HepG2 (cell line): Measurements from ENCODE around the gene OSTF1. TPM values are rescaled to one million over a fixed set of nuclear protein-coding genes. Genes with fewer than 3 reads are reported as not detected.

ENCODE experiments used
- ARHGAP35 ChIP-seq: sonication (generic); formaldehyde crosslinking; IDR thresholded peaks from 2 replicates; pipeline ENCODE4 v1.9.0; 2022; ENCODE audit warnings: mild to moderate bottlenecking, inconsistent platforms, moderate library complexity, missing genetic modification reagents, borderline replicate concordance
- CREB1 ChIP-seq, 2 experiments: fragments of 450-650 bp in 1 of 2; IDR thresholded peaks; 2 replicates each; pipeline ENCODE4 v1.6.1; 2016 to 2017; ENCODE audit warnings: control low read depth in 1 of 2, mild to moderate bottlenecking in 1 of 2, missing compliant biosample characterization in 1 of 2, missing genetic modification characterization in 1 of 2
- GATAD2A ChIP-seq: IDR thresholded peaks from 2 replicates; pipeline ENCODE4 v1.6.1; 2016
- HNRNPLL ChIP-seq: fragments of 200-400 bp; formaldehyde crosslinking; IDR thresholded peaks from 2 replicates; pipeline ENCODE4 v1.6.1; 2017; ENCODE audit warnings: mild to moderate bottlenecking, low read depth, low read length; ENCODE audit not compliant: poor library complexity, severe bottlenecking
- PHF21A ChIP-seq: sonication (generic); formaldehyde crosslinking; IDR thresholded peaks from 2 replicates; pipeline ENCODE4 v1.5.0; 2020; ENCODE audit warnings: mild to moderate bottlenecking, missing genetic modification reagents
- RERE ChIP-seq: IDR thresholded peaks from 2 replicates; pipeline ENCODE4 v1.6.1; 2016; ENCODE audit warnings: low read depth, missing genetic modification reagents, missing compliant biosample characterization
- REXO4 ChIP-seq: sonication (generic); formaldehyde crosslinking; IDR thresholded peaks from 2 replicates; pipeline ENCODE4 v1.8.0; 2022; ENCODE audit warnings: missing genetic modification reagents, mild to moderate bottlenecking, borderline replicate concordance
- SNAPC5 ChIP-seq: sonication (generic); formaldehyde crosslinking; IDR thresholded peaks from 2 replicates; pipeline ENCODE4 v1.8.1; 2023; ENCODE audit warnings: mild to moderate bottlenecking, missing genetic modification reagents, borderline replicate concordance
- TMF1 ChIP-seq: sonication (generic); formaldehyde crosslinking; IDR thresholded peaks from 2 replicates; pipeline ENCODE4 v1.8.1; 2022; ENCODE audit warnings: low read depth, missing genetic modification reagents
- ZBTB4 ChIP-seq: sonication (generic); formaldehyde crosslinking; IDR thresholded peaks from 2 replicates; pipeline ENCODE4 v1.4.0; 2020; ENCODE audit warnings: missing genetic modification reagents, mild to moderate bottlenecking, borderline replicate concordance
- ZNF10 ChIP-seq: sonication (generic); formaldehyde crosslinking; IDR thresholded peaks from 2 replicates; pipeline ENCODE4 v1.4.0; 2020; ENCODE audit warnings: mild to moderate bottlenecking, low read depth, missing genetic modification reagents, borderline replicate concordance
- ZNF12 ChIP-seq: sonication (generic); formaldehyde crosslinking; IDR thresholded peaks from 2 replicates; pipeline ENCODE4 v1.5.0; 2020; ENCODE audit warnings: missing genetic modification reagents
- ZNF18 ChIP-seq: sonication (generic); formaldehyde crosslinking; IDR thresholded peaks from 2 replicates; pipeline ENCODE4 v1.8.0; 2022; ENCODE audit warnings: mild to moderate bottlenecking, missing genetic modification reagents; ENCODE audit not compliant: insufficient replicate concordance
- ZNF570 ChIP-seq: sonication (generic); formaldehyde crosslinking; IDR thresholded peaks from 2 replicates; pipeline ENCODE4 v1.4.0; 2020; ENCODE audit warnings: mild to moderate bottlenecking, missing genetic modification reagents, borderline replicate concordance
- ZNF792 ChIP-seq: IDR thresholded peaks from 2 replicates; pipeline ENCODE4 v1.6.1; 2016
- polyA plus RNA-seq, 8 experiments: library from polyadenylated mRNA; depleted of rRNA in 3 of 8; stranded (reverse) in 7 of 8; unstranded in 1 of 8; fragments of >200 nt; fragmentation: Illumina TruSeq in 4 of 8; extraction: Trizol in 4 of 8; gene quantifications; 2 replicates each; pipeline versions ENCODE4 v1.2.1 to v1.2.3, GENCODE V29; 2011 to 2016; ENCODE audit warnings: low read depth in 4 of 8, missing spikeins in 1 of 8, mixed read lengths in 1 of 8; ENCODE audit not compliant: insufficient read depth in 1 of 8
- total RNA-seq, 5 experiments: library from RNA; depleted of rRNA; stranded (reverse); fragments of >200 nt; fragmentation: Illumina TruSeq; extraction: Trizol; gene quantifications; 2 replicates each; pipeline ENCODE4 v1.2.3, GENCODE V29; 2016; ENCODE audit warnings: low read depth in 1 of 5
- TF ChIP-seq, protein P1 (sequence below): sonication (generic); formaldehyde crosslinking; IDR thresholded peaks from 2 replicates; pipeline ENCODE4 v1.5.0; 2020; ENCODE audit warnings: missing genetic modification reagents

The OSTF1 gene
- total and polyA plus RNA-seq, 2 of the 13 experiments (the other 11 are each of a cell fraction or from before 2014, with no cell fraction given), result 16.8 to 39.0 TPM

- TF ChIP-seq RERE (CRISPR knock-in tag) (no peak), HNRNPLL (peak; percentile 96), ZNF18 (CRISPR knock-in tag) (peak; percentile 0), CREB1 (IDR thresholded peaks at IDR 0.05) (no peak; the same call in 1 of the 2 replicates), CREB1 (CRISPR knock-in tag; IDR thresholded peaks at IDR 0.05) (no peak), ZNF12 (CRISPR knock-in tag) (no peak), ARHGAP35 (CRISPR knock-in tag) (no peak), ZNF792 (CRISPR knock-in tag) (no peak), SNAPC5 (CRISPR knock-in tag) (no peak), PHF21A (CRISPR knock-in tag) (peak; percentile 81), ZNF10 (CRISPR knock-in tag) (no peak), TMF1 (CRISPR knock-in tag) (no peak), GATAD2A (CRISPR knock-in tag) (no peak), ZNF570 (CRISPR knock-in tag) (no peak), ZBTB4 (no peak), REXO4 (CRISPR knock-in tag) (no peak)
- TF ChIP-seq, protein P1, sequence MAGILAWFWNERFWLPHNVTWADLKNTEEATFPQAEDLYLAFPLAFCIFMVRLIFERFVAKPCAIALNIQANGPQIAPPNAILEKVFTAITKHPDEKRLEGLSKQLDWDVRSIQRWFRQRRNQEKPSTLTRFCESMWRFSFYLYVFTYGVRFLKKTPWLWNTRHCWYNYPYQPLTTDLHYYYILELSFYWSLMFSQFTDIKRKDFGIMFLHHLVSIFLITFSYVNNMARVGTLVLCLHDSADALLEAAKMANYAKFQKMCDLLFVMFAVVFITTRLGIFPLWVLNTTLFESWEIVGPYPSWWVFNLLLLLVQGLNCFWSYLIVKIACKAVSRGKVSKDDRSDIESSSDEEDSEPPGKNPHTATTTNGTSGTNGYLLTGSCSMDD, result no peak
Observed at GRCh38 chr9:75087824-75088645, at the start of gene OSTF1, which contains the start of gene NMRK1 (continued).
